ENCODE data around the gene TTC7B.

Gene TTC7B

DNA sequence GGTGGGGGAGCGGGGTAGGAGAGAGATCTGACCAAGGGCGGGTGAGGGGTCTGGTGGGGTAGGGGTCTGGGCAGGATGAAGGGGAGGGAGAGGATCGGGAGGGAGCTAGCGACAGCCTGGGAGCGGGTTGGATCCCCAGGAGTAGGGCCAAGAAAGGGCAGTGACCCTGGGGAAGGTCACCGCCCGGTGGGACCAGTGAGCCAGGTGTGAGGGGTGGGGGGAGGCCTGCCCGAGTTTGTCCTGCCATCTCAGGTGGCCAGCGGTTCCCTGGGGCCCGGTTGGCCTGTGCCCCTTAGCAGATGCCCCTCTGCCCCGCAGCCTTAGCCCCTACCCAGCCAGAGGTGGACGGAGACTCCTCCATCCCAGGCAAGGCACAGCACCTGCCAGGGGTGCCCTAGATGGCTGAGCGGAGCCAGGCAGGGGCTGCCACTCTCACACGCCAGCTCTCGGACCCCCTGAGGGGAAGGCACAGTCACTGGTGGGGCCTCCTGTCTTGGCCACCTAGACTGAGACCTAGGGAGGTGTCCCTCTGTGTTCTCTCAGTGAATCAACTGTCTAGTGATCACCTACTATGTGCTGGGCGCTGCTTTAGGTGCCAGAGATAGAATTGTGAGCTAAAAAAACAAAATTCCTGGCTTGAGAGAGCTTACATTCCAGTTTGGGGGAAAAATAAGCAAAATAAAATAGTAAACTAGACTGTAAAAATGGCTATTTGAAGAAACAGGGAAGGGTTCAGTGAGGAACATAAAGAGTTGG lies 629 bp upstream of the TTC7B start:
- peaks cover 3% of the 10 kb centered on the region for H3K4me1 ChIP-seq (ENCODE audit: insufficient read depth, poor library complexity, severe bottlenecking)

DNA sequence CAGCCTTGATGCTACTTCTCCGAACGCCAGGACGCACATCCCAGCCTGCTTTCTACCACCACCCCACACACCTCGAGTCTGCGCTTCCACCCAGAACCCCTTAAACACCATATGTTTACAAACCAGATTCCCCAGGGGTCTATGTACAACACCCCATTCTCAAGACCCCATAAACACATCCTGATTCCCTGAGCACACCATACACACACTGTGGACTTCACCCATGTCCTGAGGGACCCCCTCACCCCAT lies 733 bp downstream of the TTC7B start:
- Histone ChIP-seq H3K27ac (ENCODE audit: poor library complexity, severe bottlenecking) (no peak overlapping the region), H3K4me3 (ENCODE audit: severe bottlenecking) (peak overlapping the region; percentile 47), H3K9me3 (ENCODE audit: severe bottlenecking) (no peaks in the 10 kb centered on the region), H3K27me3 (ENCODE audit: insufficient read depth, poor library complexity, severe bottlenecking) (no peaks in the 10 kb centered on the region), H3K4me1 (ENCODE audit: insufficient read depth, poor library complexity, severe bottlenecking) (no peaks in the 10 kb centered on the region), H3K36me3 (ENCODE audit: low read depth) (no peaks in the 10 kb centered on the region)
- TF ChIP-seq, protein P1, sequence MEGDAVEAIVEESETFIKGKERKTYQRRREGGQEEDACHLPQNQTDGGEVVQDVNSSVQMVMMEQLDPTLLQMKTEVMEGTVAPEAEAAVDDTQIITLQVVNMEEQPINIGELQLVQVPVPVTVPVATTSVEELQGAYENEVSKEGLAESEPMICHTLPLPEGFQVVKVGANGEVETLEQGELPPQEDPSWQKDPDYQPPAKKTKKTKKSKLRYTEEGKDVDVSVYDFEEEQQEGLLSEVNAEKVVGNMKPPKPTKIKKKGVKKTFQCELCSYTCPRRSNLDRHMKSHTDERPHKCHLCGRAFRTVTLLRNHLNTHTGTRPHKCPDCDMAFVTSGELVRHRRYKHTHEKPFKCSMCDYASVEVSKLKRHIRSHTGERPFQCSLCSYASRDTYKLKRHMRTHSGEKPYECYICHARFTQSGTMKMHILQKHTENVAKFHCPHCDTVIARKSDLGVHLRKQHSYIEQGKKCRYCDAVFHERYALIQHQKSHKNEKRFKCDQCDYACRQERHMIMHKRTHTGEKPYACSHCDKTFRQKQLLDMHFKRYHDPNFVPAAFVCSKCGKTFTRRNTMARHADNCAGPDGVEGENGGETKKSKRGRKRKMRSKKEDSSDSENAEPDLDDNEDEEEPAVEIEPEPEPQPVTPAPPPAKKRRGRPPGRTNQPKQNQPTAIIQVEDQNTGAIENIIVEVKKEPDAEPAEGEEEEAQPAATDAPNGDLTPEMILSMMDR (IDR thresholded peaks at IDR 0.05; ENCODE audit: poor library complexity, severe bottlenecking) = no peak
- no peak for DNase-seq (ENCODE audit: low spot score)
- ATAC-seq (ENCODE audit: low read depth) = no peak

More for the DNA sequence above, 629 bp upstream of the TTC7B start:
- H3K36me3 ChIP-seq (ENCODE audit: low read depth) = no peaks in the 10 kb centered on the region
- no peak overlapping the region for H3K27ac ChIP-seq (ENCODE audit: poor library complexity, severe bottlenecking)
- no peak for ATAC-seq (ENCODE audit: low read depth)
- TF ChIP-seq, protein P1 (IDR thresholded peaks at IDR 0.05; ENCODE audit: poor library complexity, severe bottlenecking) = peak; percentile 48
- no peaks in the 10 kb centered on the region for H3K9me3 ChIP-seq (ENCODE audit: severe bottlenecking)
- peak overlapping the region; percentile 47 for H3K4me3 ChIP-seq (ENCODE audit: severe bottlenecking)
- no peak for DNase-seq (ENCODE audit: low spot score)
- H3K27me3 ChIP-seq (ENCODE audit: insufficient read depth, poor library complexity, severe bottlenecking) = no peaks in the 10 kb centered on the region

DNA sequence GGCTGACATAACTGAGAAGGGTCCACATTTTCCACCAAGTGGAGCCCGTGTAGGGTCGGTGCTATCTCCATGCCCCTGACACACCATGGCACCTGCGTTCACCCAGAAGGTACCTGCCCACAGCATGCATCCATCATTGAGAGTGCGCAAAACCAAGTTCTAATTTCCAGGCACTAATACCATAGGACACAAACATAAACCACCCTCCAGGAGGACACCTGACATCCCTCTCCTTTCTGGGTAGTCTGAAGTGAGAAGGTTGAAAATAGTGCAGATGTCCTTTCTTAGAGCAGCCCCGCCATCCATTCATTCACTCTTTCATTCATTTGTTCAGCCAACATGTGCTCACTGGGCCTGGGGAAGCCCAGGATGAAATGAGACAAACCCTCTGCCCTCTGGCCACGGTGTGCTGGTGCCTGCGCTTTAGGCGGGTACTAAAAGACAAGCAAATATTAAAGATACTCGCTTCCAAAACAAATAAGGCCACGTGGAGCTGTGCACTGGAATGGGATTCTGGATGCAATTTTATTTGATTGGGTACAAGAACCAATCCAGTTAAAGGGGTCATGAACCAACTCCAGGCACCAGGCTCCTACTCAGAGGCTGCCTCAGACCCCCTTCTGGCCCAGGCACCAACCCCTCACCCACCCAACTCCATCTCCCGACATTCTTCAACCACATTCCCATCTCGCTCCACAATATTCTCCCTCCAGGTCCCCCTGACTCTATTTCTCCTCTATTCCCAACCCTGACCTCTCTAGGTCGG lies 1.2 kb downstream of the TTC7B start:
- DNase-seq (ENCODE audit: low spot score) = no peak
- Histone ChIP-seq H3K9me3 (ENCODE audit: severe bottlenecking) (no peaks in the 10 kb centered on the region), H3K36me3 (ENCODE audit: low read depth) (no peaks in the 10 kb centered on the region), H3K27me3 (ENCODE audit: insufficient read depth, poor library complexity, severe bottlenecking) (no peaks in the 10 kb centered on the region), H3K27ac (ENCODE audit: poor library complexity, severe bottlenecking) (no peak overlapping the region), H3K4me1 (ENCODE audit: insufficient read depth, poor library complexity, severe bottlenecking) (no peaks in the 10 kb centered on the region), H3K4me3 (ENCODE audit: severe bottlenecking) (peak overlapping the region; percentile 47)
- ATAC-seq (ENCODE audit: low read depth) = no peak
- TF ChIP-seq, protein P1 (IDR thresholded peaks at IDR 0.05; ENCODE audit: poor library complexity, severe bottlenecking) = no peak

DNA sequence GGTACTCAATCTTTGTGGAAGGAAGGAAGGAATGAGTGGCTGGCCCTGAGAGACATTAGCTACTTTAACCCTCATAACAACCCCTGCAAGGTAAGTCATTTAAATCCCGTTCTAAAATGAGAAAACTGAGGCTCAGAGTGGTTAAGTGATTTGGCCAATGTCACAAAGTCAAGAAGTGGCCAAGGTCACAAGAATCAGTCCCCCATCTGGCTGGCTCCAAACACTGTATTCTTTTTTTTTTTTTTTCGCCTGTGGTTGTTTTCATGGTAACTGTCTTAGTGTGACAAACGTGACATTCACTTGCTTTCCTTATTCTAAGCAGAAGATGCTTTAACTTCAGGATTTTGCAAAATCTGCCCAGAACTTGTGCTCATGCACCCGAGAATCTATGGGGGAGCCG lies 2.8 kb downstream of the TTC7B start:
- DNase-seq (ENCODE audit: low spot score) (no peak), ATAC-seq (ENCODE audit: low read depth) (no peak)
- H3K27me3 ChIP-seq (ENCODE audit: insufficient read depth, poor library complexity, severe bottlenecking) = no peaks in the 10 kb centered on the region
- H3K9me3 ChIP-seq (ENCODE audit: severe bottlenecking) = no peaks in the 10 kb centered on the region
- TF ChIP-seq, protein P1 (IDR thresholded peaks at IDR 0.05; ENCODE audit: poor library complexity, severe bottlenecking) = no peak
- no peaks in the 10 kb centered on the region for H3K4me1 ChIP-seq (ENCODE audit: insufficient read depth, poor library complexity, severe bottlenecking)
- no peaks in the 10 kb centered on the region for H3K36me3 ChIP-seq (ENCODE audit: low read depth)
- H3K27ac ChIP-seq (ENCODE audit: poor library complexity, severe bottlenecking) = no peak overlapping the region
- no peak overlapping the region for H3K4me3 ChIP-seq (ENCODE audit: severe bottlenecking)

DNA sequence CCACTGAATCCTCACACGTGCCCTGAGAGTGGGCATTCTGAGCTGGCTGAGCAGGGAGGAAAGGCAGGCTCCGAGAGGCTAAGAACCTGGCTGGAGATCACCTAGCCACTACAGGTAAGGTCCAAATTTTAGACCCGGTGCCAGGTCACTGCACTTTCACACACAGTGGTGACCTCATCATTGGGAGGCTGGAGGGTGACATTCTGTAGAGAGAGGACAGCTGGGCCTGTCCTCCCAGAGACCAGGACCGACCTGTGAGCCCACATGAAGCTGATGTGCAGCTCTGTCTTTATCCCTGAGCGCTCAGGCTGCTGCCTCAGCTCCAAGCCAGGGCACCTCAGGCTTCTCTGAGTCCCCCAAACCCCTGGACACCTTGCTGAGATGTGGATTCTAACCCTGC lies 4.1 kb downstream of the TTC7B start:
- H3K36me3 ChIP-seq (ENCODE audit: low read depth) = no peaks in the 10 kb centered on the region
- H3K9me3 ChIP-seq (ENCODE audit: severe bottlenecking) = no peaks in the 10 kb centered on the region
- DNase-seq (ENCODE audit: low spot score) = no peak
- no peaks in the 10 kb centered on the region for H3K27me3 ChIP-seq (ENCODE audit: insufficient read depth, poor library complexity, severe bottlenecking)
- no peak for ATAC-seq (ENCODE audit: low read depth)
- H3K4me1 ChIP-seq (ENCODE audit: insufficient read depth, poor library complexity, severe bottlenecking) = no peaks in the 10 kb centered on the region
- no peak overlapping the region for H3K4me3 ChIP-seq (ENCODE audit: severe bottlenecking)
- TF ChIP-seq, protein P1 (IDR thresholded peaks at IDR 0.05; ENCODE audit: poor library complexity, severe bottlenecking) = no peak
- no peak overlapping the region for H3K27ac ChIP-seq (ENCODE audit: poor library complexity, severe bottlenecking)

All from RWPE2 (cell line).